ENCODE data around the gene EPHA8. TPM values are rescaled to one million over a fixed set of nuclear protein-coding genes. Genes with fewer than 3 reads are reported as not detected.

Gene EPHA8
- total RNA-seq, 1 donor from 2014 or later, result not detected

- no peak for DNase-seq (ENCODE audit: low spot score)
Measured at GRCh38 chr1:22645931-22646330, 82.6 kb downstream of the EPHA8 start.

GRCh38 chr1:22646384-22646783, 83.1 kb downstream of the EPHA8 start:
- DNase-seq (ENCODE audit: low spot score), result no peak

DNA sequence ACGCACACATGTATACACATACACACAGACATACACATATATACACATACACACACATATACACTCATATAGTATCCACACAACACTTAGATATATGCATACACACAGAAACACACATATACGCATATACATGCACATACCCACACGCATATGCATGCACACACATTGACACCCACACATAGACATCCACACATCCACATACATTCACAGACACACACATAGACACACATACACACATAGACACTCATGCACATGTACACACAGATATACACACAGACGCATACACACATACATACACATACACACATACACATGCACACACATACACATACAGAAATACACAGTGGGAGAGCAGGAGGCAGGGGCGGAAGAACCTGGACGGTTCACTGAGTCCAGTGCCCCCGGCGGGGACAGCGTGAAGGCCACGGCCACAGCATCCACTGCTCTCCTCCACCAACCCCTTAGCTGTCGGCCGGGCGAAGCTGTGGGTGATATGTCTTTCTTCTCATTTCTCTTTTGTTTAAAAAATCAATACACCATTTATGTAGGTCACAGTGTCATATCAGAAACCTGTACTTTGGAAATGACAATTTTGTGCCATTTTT, 86.9 kb downstream of the EPHA8 start:
- DNase-seq (ENCODE audit: low spot score), result no peak

GRCh38 chr1:22651941-22652856, 88.9 kb downstream of the EPHA8 start:
- DNase-seq (ENCODE audit: low spot score), result no peak

DNA sequence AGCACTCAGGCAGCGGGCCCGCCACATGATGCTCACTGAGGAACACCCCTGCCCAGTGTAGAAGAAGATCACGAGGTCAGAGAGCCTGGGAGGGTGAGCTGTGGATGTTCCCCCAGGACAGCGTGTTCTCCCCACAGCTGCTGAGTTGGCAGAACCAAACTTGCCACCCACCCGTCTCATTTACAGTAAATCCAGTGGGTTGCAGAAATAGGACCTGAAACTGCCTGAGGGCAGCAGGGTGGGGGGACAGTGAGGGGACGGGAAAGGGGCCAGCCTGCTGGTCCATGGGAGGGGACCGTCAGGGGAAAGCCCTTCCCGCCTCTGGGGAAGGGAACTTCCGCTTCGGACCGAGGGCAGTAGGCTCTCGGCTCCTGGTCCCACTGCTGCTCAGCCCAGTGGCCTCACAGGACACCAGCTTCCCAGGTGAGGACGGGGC, 89.6 kb downstream of the EPHA8 start, which contains the start of gene C1QB:
C1QB (plus strand) TSS at position 356 of the 436 bp plus-strand sequence. CDS start 6,227 bp downstream, outside the sequence.
- DNase-seq (ENCODE audit: low spot score), result no peak

Other genes starting within 250 kb of the EPHA8 start
- 22.4 TPM for gene ZBTB40, start 111.6 kb upstream of the EPHA8 start, total RNA-seq
- gene C1QA, start 73.1 kb downstream of the EPHA8 start, total RNA-seq, result 64.0 TPM
- 85.3 TPM for gene C1QC, start 80.1 kb downstream of the EPHA8 start, total RNA-seq
- 92.9 TPM for gene C1QB, start 89.7 kb downstream of the EPHA8 start, total RNA-seq
- 14.6 TPM for gene EPHB2, start 147.3 kb downstream of the EPHA8 start, total RNA-seq